Measurements from ENCODE around the gene CENPF.

GRCh38 chr1:214662223-214662785 lies 59.3 kb downstream of the CENPF start:
- TF ChIP-seq POLR2AphosphoS5 (IDR thresholded peaks at IDR 0.05) (no peak), EP300 (IDR thresholded peaks at IDR 0.05) (no peak)
